ENCODE results near the gene TNFSF9.
A peak's percentile ranks its signal among the peaks of the same experiment; 100 is the strongest.

Gene TNFSF9

DNA sequence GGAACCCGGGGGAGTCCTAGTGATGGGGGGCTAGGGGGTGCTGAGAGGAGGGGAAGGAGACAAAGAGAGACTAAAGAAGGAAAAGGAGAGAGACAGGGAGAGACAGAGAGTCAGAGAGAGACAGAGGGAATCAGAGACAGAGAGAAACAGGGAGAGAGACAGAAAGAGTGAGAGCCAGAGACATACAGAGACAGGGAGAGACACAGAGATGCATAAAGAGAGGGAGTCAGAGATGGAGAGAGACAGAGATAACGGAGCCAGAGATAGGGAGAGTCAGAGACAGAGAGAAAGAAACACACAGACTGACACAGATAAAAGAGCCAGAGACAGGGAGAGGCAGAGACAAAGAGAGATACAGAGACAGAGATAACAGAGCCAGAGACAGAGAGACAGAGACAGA, 1.5 kb upstream of the TNFSF9 start:
- Histone ChIP-seq H3K27ac (no peak overlapping the region), H3K4me3 (no peak overlapping the region)
- TF ChIP-seq, protein P1, sequence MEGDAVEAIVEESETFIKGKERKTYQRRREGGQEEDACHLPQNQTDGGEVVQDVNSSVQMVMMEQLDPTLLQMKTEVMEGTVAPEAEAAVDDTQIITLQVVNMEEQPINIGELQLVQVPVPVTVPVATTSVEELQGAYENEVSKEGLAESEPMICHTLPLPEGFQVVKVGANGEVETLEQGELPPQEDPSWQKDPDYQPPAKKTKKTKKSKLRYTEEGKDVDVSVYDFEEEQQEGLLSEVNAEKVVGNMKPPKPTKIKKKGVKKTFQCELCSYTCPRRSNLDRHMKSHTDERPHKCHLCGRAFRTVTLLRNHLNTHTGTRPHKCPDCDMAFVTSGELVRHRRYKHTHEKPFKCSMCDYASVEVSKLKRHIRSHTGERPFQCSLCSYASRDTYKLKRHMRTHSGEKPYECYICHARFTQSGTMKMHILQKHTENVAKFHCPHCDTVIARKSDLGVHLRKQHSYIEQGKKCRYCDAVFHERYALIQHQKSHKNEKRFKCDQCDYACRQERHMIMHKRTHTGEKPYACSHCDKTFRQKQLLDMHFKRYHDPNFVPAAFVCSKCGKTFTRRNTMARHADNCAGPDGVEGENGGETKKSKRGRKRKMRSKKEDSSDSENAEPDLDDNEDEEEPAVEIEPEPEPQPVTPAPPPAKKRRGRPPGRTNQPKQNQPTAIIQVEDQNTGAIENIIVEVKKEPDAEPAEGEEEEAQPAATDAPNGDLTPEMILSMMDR (IDR thresholded peaks at IDR 0.05): no peak
- no peak for DNase-seq (ENCODE audit: low spot score)

GRCh38 chr19:6529937-6530385, 865 bp upstream of the TNFSF9 start:
- TF ChIP-seq, protein P1 (IDR thresholded peaks at IDR 0.05): no peak

GRCh38 chr19:6531163-6531955, 533 bp downstream of the TNFSF9 start:
- peak overlapping the region in 1 of 2 donors; percentile 59 for H3K27ac ChIP-seq
- H3K4me3 ChIP-seq: peak overlapping the region; percentile 76
- no peak for DNase-seq (ENCODE audit: low spot score)
- TF ChIP-seq, protein P1 (IDR thresholded peaks at IDR 0.05): no peak

More at GRCh38 chr19:6529937-6530385, 865 bp upstream of the TNFSF9 start:
- DNase-seq (ENCODE audit: low spot score): no peak
- Histone ChIP-seq H3K4me3 (peak overlapping the region; percentile 76), H3K27ac (no peak overlapping the region)

GRCh38 chr19:6531956-6532243, 1.1 kb downstream of the TNFSF9 start:
- TF ChIP-seq, protein P1 (IDR thresholded peaks at IDR 0.05): no peak
- Histone ChIP-seq H3K4me3 (no peak overlapping the region), H3K27ac (no peak overlapping the region)
- no peak for DNase-seq (ENCODE audit: low spot score)

GRCh38 chr19:6532244-6532999, 1.6 kb downstream of the TNFSF9 start:
- no peak overlapping the region for H3K4me3 ChIP-seq
- TF ChIP-seq, protein P1 (IDR thresholded peaks at IDR 0.05): no peak
- H3K27ac ChIP-seq: no peak overlapping the region
- no peak for DNase-seq (ENCODE audit: low spot score)

DNA sequence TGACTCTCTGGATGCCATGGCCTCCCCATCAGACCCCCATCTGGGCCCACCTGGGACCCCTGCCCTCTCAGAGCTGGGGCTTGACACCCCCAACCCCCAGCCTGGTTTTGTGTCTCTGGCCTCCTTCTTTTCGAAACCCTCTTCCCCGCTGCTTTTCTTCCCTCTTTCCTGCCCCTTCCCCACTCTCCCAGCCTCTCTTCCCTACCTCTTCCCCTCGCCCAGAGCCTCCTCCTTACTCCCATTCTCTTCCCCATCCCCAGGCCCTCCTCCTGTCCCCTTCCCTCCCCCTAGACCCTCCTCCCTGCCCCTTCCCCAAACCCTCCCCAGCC, 2.1 kb downstream of the TNFSF9 start:
- no peak overlapping the region for H3K4me3 ChIP-seq
- no peak overlapping the region for H3K27ac ChIP-seq
- no peak for DNase-seq (ENCODE audit: low spot score)
- TF ChIP-seq, protein P1 (IDR thresholded peaks at IDR 0.05): no peak

Measured in coronary artery (tissue), 2 donors.